Lower leg skin (tissue), 4 donors: ENCODE results near the gene SIK3. TPM values are rescaled to one million over a fixed set of nuclear protein-coding genes. Genes with fewer than 3 reads are reported as not detected.

Experiments
- DNase-seq, 2 donors: peaks; one replicate each; pipeline ENCODE4 v3.0.0-alpha.2; 2019; ENCODE audit warnings: low spot score in 2 of 2
- H3K4me3 ChIP-seq: fragments of 200-600 bp; sonication (generic); 2 replicates; pipeline ENCODE4 v1.5.1; 2017; ENCODE audit warnings: mild to moderate bottlenecking, low read depth; ENCODE audit not compliant: poor library complexity, severe bottlenecking
- POLR2A ChIP-seq, 2 donors: fragments of 450-650 bp; IDR thresholded peaks; one replicate each; pipeline ENCODE4 v1.6.1; 2016 to 2017; ENCODE audit warnings: antibody characterized with exemption in 2 of 2, mild to moderate bottlenecking in 1 of 2, moderate library complexity in 1 of 2
- WGBS, 2 donors: methylation state at CpG; one replicate each; pipeline ENCODE4 v1.1.5; 2018; 5-methylcytosine and 5-hydroxymethylcytosine counted together
- intact Hi-C: fragments of 100-400 bp; cut with DNase I; formaldehyde crosslinking; loops from one replicate; pipeline ENCODE4 v1.15.0; 2023; ENCODE audit warnings: low total_unique reads
- total RNA-seq, 4 donors: library from RNA; depleted of rRNA; stranded (reverse); fragments of >200 nt; gene quantifications; one replicate each; pipeline ENCODE4 v1.1.0, GENCODE V29; 2016
- TF ChIP-seq, protein P1 (sequence below), 3 donors: fragments of 450-650 bp; IDR thresholded peaks; one replicate each; pipeline ENCODE4 v1.5.1; 2016; ENCODE audit warnings: antibody characterized with exemption in 3 of 3, mild to moderate bottlenecking in 3 of 3, moderate library complexity in 2 of 3

The SIK3 gene
- total RNA-seq, 4 donors from 2014 or later = 26.7 to 37.5 (median 30.1) TPM

DNA sequence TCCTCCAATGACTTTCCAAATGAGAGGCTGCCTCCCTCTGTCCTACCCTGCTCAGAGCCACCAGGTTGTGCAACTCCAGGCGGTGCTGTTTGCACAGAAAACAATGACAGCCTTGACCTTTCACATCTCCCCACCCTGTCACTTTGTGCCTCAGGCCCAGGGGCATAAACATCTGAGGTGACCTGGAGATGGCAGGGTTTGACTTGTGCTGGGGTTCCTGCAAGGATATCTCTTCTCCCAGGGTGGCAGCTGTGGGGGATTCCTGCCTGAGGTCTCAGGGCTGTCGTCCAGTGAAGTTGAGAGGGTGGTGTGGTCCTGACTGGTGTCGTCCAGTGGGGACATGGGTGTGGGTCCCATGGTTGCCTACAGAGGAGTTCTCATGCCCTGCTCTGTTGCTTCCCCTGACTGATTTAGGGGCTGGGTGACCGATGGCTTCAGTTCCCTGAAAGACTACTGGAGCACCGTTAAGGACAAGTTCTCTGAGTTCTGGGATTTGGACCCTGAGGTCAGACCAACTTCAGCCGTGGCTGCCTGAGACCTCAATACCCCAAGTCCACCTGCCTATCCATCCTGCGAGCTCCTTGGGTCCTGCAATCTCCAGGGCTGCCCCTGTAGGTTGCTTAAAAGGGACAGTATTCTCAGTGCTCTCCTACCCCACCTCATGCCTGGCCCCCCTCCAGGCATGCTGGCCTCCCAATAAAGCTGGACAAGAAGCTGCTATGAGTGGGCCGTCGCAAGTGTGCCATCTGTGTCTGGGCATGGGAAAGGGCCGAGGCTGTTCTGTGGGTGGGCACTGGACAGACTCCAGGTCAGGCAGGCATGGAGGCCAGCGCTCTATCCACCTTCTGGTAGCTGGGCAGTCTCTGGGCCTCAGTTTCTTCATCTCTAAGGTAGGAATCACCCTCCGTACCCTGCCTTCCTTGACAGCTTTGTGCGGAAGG, 265.6 kb downstream of the SIK3 start:
- H3K4me3 ChIP-seq = no peak overlapping the region
- intact Hi-C loops = no loop called here
- 76 to 88% methylated on average over 12 to 13 of the region's 13 CpGs for WGBS, 2 donors
- DNase-seq = no peak
- TF ChIP-seq, protein P1, sequence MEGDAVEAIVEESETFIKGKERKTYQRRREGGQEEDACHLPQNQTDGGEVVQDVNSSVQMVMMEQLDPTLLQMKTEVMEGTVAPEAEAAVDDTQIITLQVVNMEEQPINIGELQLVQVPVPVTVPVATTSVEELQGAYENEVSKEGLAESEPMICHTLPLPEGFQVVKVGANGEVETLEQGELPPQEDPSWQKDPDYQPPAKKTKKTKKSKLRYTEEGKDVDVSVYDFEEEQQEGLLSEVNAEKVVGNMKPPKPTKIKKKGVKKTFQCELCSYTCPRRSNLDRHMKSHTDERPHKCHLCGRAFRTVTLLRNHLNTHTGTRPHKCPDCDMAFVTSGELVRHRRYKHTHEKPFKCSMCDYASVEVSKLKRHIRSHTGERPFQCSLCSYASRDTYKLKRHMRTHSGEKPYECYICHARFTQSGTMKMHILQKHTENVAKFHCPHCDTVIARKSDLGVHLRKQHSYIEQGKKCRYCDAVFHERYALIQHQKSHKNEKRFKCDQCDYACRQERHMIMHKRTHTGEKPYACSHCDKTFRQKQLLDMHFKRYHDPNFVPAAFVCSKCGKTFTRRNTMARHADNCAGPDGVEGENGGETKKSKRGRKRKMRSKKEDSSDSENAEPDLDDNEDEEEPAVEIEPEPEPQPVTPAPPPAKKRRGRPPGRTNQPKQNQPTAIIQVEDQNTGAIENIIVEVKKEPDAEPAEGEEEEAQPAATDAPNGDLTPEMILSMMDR (IDR thresholded peaks at IDR 0.05) = no peak

DNA sequence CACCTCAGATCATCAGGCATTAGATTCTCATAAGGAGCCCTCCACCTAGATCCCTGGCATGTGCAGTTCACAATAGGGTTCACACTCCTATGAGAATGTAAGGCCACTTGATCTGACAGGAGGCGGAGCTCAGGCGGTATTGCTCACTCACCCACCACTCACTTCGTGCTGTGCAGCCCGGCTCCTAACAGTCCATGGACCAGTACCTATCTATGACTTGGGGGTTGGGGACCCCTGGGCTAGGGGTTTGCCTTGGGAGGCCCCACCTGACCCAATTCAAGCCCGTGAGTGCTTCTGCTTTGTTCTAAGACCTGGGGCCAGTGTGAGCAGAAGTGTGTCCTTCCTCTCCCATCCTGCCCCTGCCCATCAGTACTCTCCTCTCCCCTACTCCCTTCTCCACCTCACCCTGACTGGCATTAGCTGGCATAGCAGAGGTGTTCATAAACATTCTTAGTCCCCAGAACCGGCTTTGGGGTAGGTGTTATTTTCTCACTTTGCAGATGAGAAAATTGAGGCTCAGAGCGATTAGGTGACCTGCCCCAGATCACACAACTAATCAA, 266.4 kb downstream of the SIK3 start:
- intact Hi-C loops = no loop called here
- 93 to 97% methylated on average over 6 to 7 of the region's 7 CpGs for WGBS, 2 donors
- no peak for DNase-seq
- no peak for TF ChIP-seq POLR2A (IDR thresholded peaks at IDR 0.05)
- TF ChIP-seq, protein P1 (IDR thresholded peaks at IDR 0.05) = no peak
- no peak overlapping the region for H3K4me3 ChIP-seq

DNA sequence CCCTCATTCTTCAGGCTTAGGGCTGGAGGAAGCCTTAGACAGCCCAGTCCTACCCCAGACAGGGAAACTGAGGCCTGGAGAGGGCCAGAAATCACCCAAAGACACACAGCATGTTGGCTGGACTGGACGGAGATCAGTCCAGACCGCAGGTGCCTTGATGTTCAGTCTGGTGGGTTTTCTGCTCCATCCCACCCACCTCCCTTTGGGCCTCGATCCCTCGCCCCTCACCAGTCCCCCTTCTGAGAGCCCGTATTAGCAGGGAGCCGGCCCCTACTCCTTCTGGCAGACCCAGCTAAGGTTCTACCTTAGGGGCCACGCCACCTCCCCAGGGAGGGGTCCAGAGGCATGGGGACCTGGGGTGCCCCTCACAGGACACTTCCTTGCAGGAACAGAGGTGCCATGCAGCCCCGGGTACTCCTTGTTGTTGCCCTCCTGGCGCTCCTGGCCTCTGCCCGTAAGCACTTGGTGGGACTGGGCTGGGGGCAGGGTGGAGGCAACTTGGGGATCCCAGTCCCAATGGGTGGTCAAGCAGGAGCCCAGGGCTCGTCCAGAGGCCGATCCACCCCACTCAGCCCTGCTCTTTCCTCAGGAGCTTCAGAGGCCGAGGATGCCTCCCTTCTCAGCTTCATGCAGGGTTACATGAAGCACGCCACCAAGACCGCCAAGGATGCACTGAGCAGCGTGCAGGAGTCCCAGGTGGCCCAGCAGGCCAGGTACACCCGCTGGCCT, 267.9 kb downstream of the SIK3 start:
- no peak for DNase-seq
- TF ChIP-seq, protein P1 (IDR thresholded peaks at IDR 0.05) = no peak
- no peak for TF ChIP-seq POLR2A (IDR thresholded peaks at IDR 0.05)
- H3K4me3 ChIP-seq = no peak overlapping the region
- WGBS, 2 donors = 91 to 93% methylated on average over 15 to 17 of the region's 17 CpGs
- intact Hi-C loops = no loop called here

DNA sequence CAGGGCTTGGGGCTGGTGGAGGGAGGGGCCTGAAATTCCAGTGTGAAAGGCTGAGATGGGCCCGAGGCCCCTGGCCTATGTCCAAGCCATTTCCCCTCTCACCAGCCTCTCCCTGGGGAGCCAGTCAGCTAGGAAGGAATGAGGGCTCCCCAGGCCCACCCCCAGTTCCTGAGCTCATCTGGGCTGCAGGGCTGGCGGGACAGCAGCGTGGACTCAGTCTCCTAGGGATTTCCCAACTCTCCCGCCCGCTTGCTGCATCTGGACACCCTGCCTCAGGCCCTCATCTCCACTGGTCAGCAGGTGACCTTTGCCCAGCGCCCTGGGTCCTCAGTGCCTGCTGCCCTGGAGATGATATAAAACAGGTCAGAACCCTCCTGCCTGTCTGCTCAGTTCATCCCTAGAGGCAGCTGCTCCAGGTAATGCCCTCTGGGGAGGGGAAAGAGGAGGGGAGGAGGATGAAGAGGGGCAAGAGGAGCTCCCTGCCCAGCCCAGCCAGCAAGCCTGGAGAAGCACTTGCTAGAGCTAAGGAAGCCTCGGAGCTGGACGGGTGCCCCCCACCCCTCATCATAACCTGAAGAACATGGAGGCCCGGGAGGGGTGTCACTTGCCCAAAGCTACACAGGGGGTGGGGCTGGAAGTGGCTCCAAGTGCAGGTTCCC, 268.6 kb downstream of the SIK3 start, which contains the start of gene APOC3:
APOC3 (plus strand) TSS at position 383 of the 659 bp plus-strand sequence. CDS start 676 bp downstream, outside the sequence.
- TF ChIP-seq, protein P1 (IDR thresholded peaks at IDR 0.05) = no peak
- no peak for TF ChIP-seq POLR2A (IDR thresholded peaks at IDR 0.05)
- DNase-seq = no peak
- H3K4me3 ChIP-seq = no peak within 1 kb of the TSS
- 68 to 70% methylated on average over 9 of the region's 9 CpGs for WGBS, 2 donors
- intact Hi-C loops = no loop called here
